Activated CD4-positive, alpha-beta memory T cell treated with anti-CD3 and anti-CD28 coated beads, Interleukin-2, amount 10 ng/mL, durations not matched to agents 7 days and 5 days (primary cell): ENCODE results near the gene ADI1. TPM values are rescaled to one million over a fixed set of nuclear protein-coding genes. Genes with fewer than 3 reads are reported as not detected.

Source experiments
- CTCF ChIA-PET: fragments of 350-600 bp; sonication (Branson Sonifier 250); formaldehyde crosslinking; loops from one replicate; lab custom pipeline; 2021; ENCODE audit warnings: antibody characterized with exemption, inconsistent platforms; lab: Charles Lee
- POLR2A ChIA-PET: fragments of 350-600 bp; sonication (Branson Sonifier 250); formaldehyde crosslinking; loops from one replicate; lab custom pipeline; 2021; ENCODE audit warnings: antibody characterized with exemption; lab: Charles Lee
- DNase-seq: peaks from one replicate; pipeline ENCODE4 v3.0.0-alpha.2; 2020
- H3K27ac Mint-ChIP-seq: one replicate; pipeline ENCODE4 v1.8.0; 2021; ENCODE audit warnings: mild to moderate bottlenecking, mixed read lengths
- H3K27me3 Mint-ChIP-seq: one replicate; pipeline ENCODE4 v1.8.0; 2021; ENCODE audit warnings: mixed read lengths
- H3K36me3 Mint-ChIP-seq: one replicate; pipeline ENCODE4 v1.8.0; 2021; ENCODE audit warnings: low read depth, mixed read lengths
- H3K4me1 Mint-ChIP-seq: one replicate; pipeline ENCODE4 v1.8.0; 2021; ENCODE audit warnings: mixed read lengths
- H3K4me3 Mint-ChIP-seq: one replicate; pipeline ENCODE4 v1.8.0; 2021; ENCODE audit warnings: mild to moderate bottlenecking, mixed read lengths
- H3K9me3 Mint-ChIP-seq: one replicate; pipeline ENCODE4 v1.8.0; 2021; ENCODE audit warnings: mixed read lengths
- total RNA-seq, 2 experiments: library from RNA; stranded (reverse); gene quantifications; one replicate each; pipeline ENCODE4 v1.2.3, GENCODE V29; 2021

ADI1 gene
- total RNA-seq, 2 experiments from 2014 or later: 28.5 to 34.1 TPM

GRCh38 chr2:3539836-3540235 lies 20.5 kb upstream of the ADI1 start:
- POLR2A ChIA-PET: interaction anchor here (1.5 kb wide), 2 partner anchors 18 to 20 kb away, joined by 3 to 7 read pairs; partner anchors contain the start of genes ADI1 and RNASEH1
- Mint-ChIP-seq H3K4me3 (no peak overlapping the region), H3K27ac (no peak overlapping the region), H3K4me1 (peaks cover 5% of the 10 kb centered on the region), H3K27me3 (no peaks in the 10 kb centered on the region), H3K9me3 (no peaks in the 10 kb centered on the region), H3K36me3 (peaks cover 38% of the 10 kb centered on the region)
- no peak for DNase-seq
- CTCF ChIA-PET: no interaction called here

DNA sequence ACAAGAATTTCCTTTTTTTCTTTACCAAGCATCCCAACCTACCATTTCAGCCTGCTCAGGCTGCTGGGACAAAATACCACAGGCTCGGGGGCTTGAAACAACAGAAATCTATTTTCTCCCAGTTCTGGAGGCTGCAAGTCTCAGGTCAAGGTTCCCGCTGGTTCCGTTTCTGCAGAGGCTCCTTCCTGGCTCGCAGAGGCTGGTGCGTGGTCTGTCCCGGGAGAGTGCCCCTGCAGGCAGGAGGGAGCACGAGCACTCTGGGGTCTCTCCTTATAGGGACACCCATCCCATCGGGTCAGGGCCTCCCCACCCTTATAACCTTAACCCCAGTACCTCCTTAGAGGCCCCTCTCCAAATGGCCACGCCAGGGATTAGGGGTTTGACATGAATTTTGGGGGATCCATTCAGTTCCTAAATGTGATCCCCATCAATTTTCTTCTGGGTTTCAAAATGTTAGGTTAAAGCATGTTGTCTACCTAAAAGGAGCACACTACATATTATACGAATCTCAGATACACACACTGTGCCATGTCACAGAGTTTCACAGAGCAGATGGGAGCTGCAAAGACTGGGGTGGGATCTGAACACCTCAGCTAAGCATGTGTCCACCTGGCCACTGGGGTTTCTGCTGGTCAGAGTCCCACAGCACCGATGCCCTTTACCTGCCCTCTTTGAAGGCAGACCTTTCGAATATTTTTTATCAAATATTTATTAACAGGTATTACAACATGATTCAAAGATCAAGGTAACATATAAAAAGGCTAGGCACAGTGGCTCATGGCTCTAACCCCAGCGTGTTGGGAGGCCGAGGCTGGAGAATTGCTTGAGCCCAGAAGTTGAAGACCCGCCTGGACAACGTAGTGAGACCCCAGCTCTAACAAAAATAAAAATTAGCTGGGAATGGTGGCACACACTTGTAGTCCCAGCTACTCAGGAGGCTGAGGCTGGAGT lies 17.6 kb upstream of the ADI1 start:
- H3K4me3 Mint-ChIP-seq: no peak overlapping the region
- CTCF ChIA-PET: interaction anchor here (0.7 to 1.3 kb wide), 2 partner anchors 17 to 114 kb away, joined by 3 read pairs; partner anchors contain the start of gene ADI1
- no peak overlapping the region for H3K27ac Mint-ChIP-seq

GRCh38 chr2:3535794-3536681 lies 16.7 kb upstream of the ADI1 start:
- Mint-ChIP-seq H3K27me3 (no peaks in the 10 kb centered on the region), H3K27ac (no peak overlapping the region), H3K36me3 (peaks cover 9% of the 10 kb centered on the region), H3K4me1 (peaks cover 5% of the 10 kb centered on the region), H3K9me3 (no peaks in the 10 kb centered on the region), H3K4me3 (no peak overlapping the region)
- ChIA-PET CTCF (interaction anchor here (1.3 kb wide), 1 partner anchor 16 kb away, joined by 3 read pairs; the partner anchor contains the start of gene ADI1), POLR2A (no interaction called here)
- DNase-seq: no peak

More for the DNA sequence above, 17.6 kb upstream of the ADI1 start:
- H3K36me3 Mint-ChIP-seq: peaks cover 14% of the 10 kb centered on the region
- no peaks in the 10 kb centered on the region for H3K9me3 Mint-ChIP-seq
- POLR2A ChIA-PET: interaction anchor here (0.9 kb wide), 1 partner anchor 17 kb away, joined by 4 read pairs; no protein-coding TSS in a partner anchor
- H3K27me3 Mint-ChIP-seq: no peaks in the 10 kb centered on the region
- no peak for DNase-seq
- peaks cover 5% of the 10 kb centered on the region for H3K4me1 Mint-ChIP-seq

DNA sequence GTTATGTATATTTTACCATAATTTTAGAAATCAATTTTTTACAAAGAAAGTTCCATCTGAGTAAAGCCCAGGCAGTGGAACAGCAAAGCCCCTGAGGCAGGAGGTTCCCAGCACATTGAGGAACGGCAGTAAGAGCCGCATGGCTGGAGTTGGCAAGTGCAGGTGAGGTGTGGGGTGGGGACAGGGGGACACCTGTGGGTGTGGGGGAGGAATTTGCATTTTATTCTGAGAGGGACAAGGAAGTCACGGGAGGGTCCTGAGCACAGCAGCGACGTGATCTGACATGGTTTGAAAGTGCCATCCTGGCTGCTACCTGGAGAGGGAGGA lies 16.1 kb upstream of the ADI1 start:
- no peak overlapping the region for H3K4me3 Mint-ChIP-seq

DNA sequence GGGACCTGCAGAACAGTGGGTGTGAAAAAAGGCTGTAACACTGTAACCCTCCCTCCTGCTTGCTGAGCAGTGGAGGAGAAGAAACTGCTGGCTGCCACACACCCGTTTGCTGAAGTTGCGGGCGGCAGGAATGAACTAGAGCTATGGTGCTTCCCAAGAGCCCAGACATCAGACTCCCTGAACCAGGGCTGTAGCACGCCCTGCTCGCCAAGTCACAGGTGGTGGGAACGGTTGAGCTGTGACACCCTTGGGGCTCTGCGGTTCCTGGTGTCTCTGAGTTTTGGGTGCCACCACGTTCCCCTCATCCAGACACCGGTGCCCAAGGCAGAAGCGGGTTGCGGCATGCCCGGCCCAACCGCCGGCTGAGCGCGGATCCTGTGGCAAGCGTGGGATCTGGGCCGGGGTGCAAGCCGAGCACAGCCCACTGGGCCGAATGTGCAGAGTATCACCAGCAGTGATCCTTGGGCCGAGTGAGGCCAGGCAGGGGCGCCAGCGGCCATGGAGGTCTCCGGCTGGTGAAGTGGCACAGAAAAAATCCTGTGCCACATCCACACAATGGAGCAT lies 15.0 kb upstream of the ADI1 start:
- no peak overlapping the region for H3K4me3 Mint-ChIP-seq
- no peak for DNase-seq
- POLR2A ChIA-PET: no interaction called here
- no peaks in the 10 kb centered on the region for H3K9me3 Mint-ChIP-seq
- H3K27me3 Mint-ChIP-seq: no peaks in the 10 kb centered on the region
- CTCF ChIA-PET: no interaction called here
- peaks cover under 1% of the 10 kb centered on the region for H3K36me3 Mint-ChIP-seq
- H3K4me1 Mint-ChIP-seq: peaks cover 5% of the 10 kb centered on the region
- no peak overlapping the region for H3K27ac Mint-ChIP-seq

More for the DNA sequence above, 16.1 kb upstream of the ADI1 start:
- Mint-ChIP-seq H3K36me3 (peaks cover 9% of the 10 kb centered on the region), H3K27me3 (no peaks in the 10 kb centered on the region), H3K27ac (no peak overlapping the region), H3K4me1 (peaks cover 5% of the 10 kb centered on the region), H3K9me3 (no peaks in the 10 kb centered on the region)
- POLR2A ChIA-PET: no interaction called here
- no peak for DNase-seq
- CTCF ChIA-PET: no interaction called here

GRCh38 chr2:3533836-3534235 lies 14.5 kb upstream of the ADI1 start:
- H3K4me1 Mint-ChIP-seq: peaks cover 5% of the 10 kb centered on the region
- no peaks in the 10 kb centered on the region for H3K9me3 Mint-ChIP-seq
- no peak for DNase-seq
- no peak overlapping the region for H3K27ac Mint-ChIP-seq
- POLR2A ChIA-PET: no interaction called here
- CTCF ChIA-PET: no interaction called here
- H3K36me3 Mint-ChIP-seq: no peaks in the 10 kb centered on the region
- H3K27me3 Mint-ChIP-seq: no peaks in the 10 kb centered on the region
- H3K4me3 Mint-ChIP-seq: no peak overlapping the region

DNA sequence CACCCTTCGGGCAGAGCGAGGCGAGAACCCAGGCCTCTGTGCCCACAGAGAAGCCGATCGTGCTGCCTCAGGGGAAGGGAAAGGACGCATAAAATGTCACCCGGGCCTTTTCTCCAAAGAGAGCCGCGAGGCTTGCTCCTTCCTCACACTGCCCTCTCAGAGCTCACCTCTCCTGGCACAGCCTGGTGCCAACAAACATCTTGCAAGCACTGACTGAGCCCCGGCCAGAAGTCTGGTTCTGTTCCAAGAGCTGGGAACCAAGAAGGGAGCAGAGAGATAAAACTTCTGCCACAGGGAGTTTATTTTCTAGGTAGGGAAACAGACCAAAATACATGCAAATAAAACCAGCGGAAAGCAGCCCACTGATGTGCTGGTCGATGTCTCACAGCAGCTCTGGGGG lies 13.6 kb upstream of the ADI1 start:
- H3K4me3 Mint-ChIP-seq: no peak overlapping the region
- peaks cover 5% of the 10 kb centered on the region for H3K4me1 Mint-ChIP-seq
- H3K9me3 Mint-ChIP-seq: no peaks in the 10 kb centered on the region
- no peaks in the 10 kb centered on the region for H3K36me3 Mint-ChIP-seq
- POLR2A ChIA-PET: no interaction called here
- H3K27me3 Mint-ChIP-seq: no peaks in the 10 kb centered on the region
- CTCF ChIA-PET: no interaction called here
- no peak for DNase-seq
- H3K27ac Mint-ChIP-seq: no peak overlapping the region

DNA sequence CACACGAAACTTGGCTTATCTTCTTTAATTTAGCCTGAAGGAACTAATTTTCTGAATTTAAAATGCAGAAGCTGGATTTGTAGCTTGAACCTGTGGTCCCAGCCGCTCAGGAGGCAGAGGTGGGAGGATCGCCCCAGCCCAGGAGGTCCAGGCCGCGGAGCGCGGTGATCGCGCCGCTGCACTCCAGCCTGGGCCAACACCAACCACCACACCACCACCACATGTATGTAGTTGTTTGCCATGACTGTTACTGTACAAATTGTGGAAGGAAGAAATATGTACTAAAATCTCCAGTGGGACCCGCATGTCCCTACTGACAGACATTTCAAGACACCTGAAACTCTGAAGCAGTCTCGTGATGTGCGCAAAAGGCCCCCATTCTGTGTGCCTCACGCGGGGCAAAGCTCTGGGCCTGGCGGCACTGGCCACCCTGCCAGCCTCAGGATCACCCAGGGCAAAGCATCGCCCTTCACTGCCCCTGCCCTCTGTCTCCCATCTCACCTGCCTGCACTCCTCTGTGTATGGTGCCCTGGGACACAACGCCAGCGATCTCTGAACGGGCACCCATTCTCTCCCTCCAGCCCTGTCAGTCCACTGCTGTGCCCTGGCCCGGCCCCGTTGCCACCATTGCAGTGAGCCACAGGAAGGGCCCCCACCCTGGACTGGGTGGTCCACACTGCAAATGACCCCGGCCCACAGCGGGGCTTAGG lies 10.1 kb upstream of the ADI1 start:
- DNase-seq: no peak
- ChIA-PET CTCF (no interaction called here), POLR2A (no interaction called here)
- Mint-ChIP-seq H3K27ac (no peak overlapping the region), H3K4me1 (no peaks in the 10 kb centered on the region), H3K9me3 (no peaks in the 10 kb centered on the region), H3K27me3 (no peaks in the 10 kb centered on the region), H3K36me3 (no peaks in the 10 kb centered on the region), H3K4me3 (no peak overlapping the region)

- H3K9me3 Mint-ChIP-seq: no peaks in the 10 kb centered on the region
- ChIA-PET POLR2A (no interaction called here), CTCF (no interaction called here)
- H3K36me3 Mint-ChIP-seq: no peaks in the 10 kb centered on the region
- no peaks in the 10 kb centered on the region for H3K4me1 Mint-ChIP-seq
- no peak overlapping the region for H3K4me3 Mint-ChIP-seq
- H3K27ac Mint-ChIP-seq: no peak overlapping the region
- H3K27me3 Mint-ChIP-seq: no peaks in the 10 kb centered on the region
- no peak for DNase-seq
These were observed 8.8 kb upstream of the ADI1 start for GRCh38 chr2:3527886-3528785.

- no peak overlapping the region for H3K4me3 Mint-ChIP-seq
- ChIA-PET CTCF (no interaction called here), POLR2A (no interaction called here)
- peaks cover under 1% of the 10 kb centered on the region for H3K4me1 Mint-ChIP-seq
- no peaks in the 10 kb centered on the region for H3K36me3 Mint-ChIP-seq
- H3K9me3 Mint-ChIP-seq: no peaks in the 10 kb centered on the region
- H3K27me3 Mint-ChIP-seq: no peaks in the 10 kb centered on the region
- no peak overlapping the region for H3K27ac Mint-ChIP-seq
- DNase-seq: no peak
These were observed 7.5 kb upstream of the ADI1 start for GRCh38 chr2:3526871-3527270.

DNA sequence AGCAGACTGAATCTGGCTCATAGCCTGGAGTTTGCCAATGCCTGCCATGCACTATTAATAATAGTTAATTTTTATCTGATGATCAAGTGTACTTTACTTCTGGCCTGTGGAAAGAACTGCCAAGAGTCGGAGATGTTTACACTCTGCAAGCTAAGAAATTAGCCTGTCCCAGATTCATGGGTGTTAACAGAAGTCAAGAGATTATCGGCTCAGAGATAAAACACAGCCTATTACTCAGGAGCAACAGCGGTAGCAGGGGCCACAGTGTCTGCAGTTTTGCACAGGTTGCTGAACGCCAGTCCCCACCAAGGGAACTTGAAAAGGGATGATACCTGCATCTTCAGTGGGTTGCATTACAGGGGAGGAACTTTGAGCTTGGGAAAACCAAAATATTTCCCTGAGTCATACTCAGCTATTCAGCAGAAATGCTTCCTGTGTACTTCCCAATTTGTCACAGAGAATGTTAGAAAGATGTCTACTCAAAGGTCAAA lies 4.3 kb upstream of the ADI1 start:
- CTCF ChIA-PET: no interaction called here
- Mint-ChIP-seq H3K36me3 (no peaks in the 10 kb centered on the region), H3K9me3 (no peaks in the 10 kb centered on the region), H3K27me3 (no peaks in the 10 kb centered on the region), H3K4me1 (peaks cover 22% of the 10 kb centered on the region), H3K4me3 (no peak overlapping the region), H3K27ac (no peak overlapping the region)
- DNase-seq: no peak
- POLR2A ChIA-PET: interaction anchor here (0.6 to 1.4 kb wide), 3 partner anchors 17 to 59 kb away, joined by 3 to 5 read pairs (median 3); partner anchors contain the start of gene RNASEH1
